Measurements from ENCODE around the gene FADS3. TPM values are rescaled to one million over a fixed set of nuclear protein-coding genes. Genes with fewer than 3 reads are reported as not detected.

FADS3 gene
- total RNA-seq, 1 experiment from 2014 or later: 50.0 TPM

- POLR2A ChIA-PET: interaction anchor here (6.5 kb wide), 1 partner anchor 17 kb away, joined by 66 read pairs; the partner anchor contains the start of gene FADS1
- ATAC-seq (no peak), DNase-seq (ENCODE audit: low spot score) (no peak)
- Mint-ChIP-seq H3K36me3 (peaks cover 7% of the 10 kb centered on the region), H3K27ac (peak overlapping the region; percentile 97), H3K4me1 (peaks cover 72% of the 10 kb centered on the region), H3K9me3 (no peaks in the 10 kb centered on the region), H3K4me3 (no peak overlapping the region; the same call in 1 of the 2 replicates), H3K27me3 (ENCODE audit: low read depth) (no peaks in the 10 kb centered on the region)
- TF ChIP-seq RORB (CRISPR knock-in tag; IDR thresholded peaks at IDR 0.05) (no peak), SMAD4 (CRISPR knock-in tag; IDR thresholded peaks at IDR 0.05) (no peak), EMX1 (CRISPR knock-in tag; IDR thresholded peaks at IDR 0.05) (no peak), FOXK1 (CRISPR knock-in tag; IDR thresholded peaks at IDR 0.05) (no peak), SMAD3 (CRISPR knock-in tag; IDR thresholded peaks at IDR 0.05; ENCODE audit: borderline replicate concordance) (no peak), SP1 (CRISPR knock-in tag; conservative IDR thresholded peaks at IDR 0.05) (no peak), NFATC4 (CRISPR knock-in tag; IDR thresholded peaks at IDR 0.05) (no peak), ATF1 (CRISPR knock-in tag; IDR thresholded peaks at IDR 0.05) (no peak), IRF2 (CRISPR knock-in tag; IDR thresholded peaks at IDR 0.05; ENCODE audit: borderline replicate concordance, low read depth) (no peak), STAT6 (CRISPR knock-in tag; conservative IDR thresholded peaks at IDR 0.05; ENCODE audit: low read depth) (no peak), ZNF423 (CRISPR knock-in tag; IDR thresholded peaks at IDR 0.05) (no peak), E2F5 (CRISPR knock-in tag; IDR thresholded peaks at IDR 0.05) (no peak), OVOL2 (CRISPR knock-in tag; IDR thresholded peaks at IDR 0.05; ENCODE audit: borderline replicate concordance) (no peak), HMGA2 (CRISPR knock-in tag; IDR thresholded peaks at IDR 0.05) (no peak), ARID4B (CRISPR knock-in tag; IDR thresholded peaks at IDR 0.05; ENCODE audit: borderline replicate concordance) (no peak)
- CTCF ChIA-PET: interaction anchor here (2.0 to 4.7 kb wide), 2 partner anchors 17 to 35 kb away, joined by 8 to 28 read pairs; no protein-coding TSS in a partner anchor
Observed at GRCh38 chr11:61832207-61832606, 59.1 kb downstream of the FADS3 start.

GRCh38 chr11:61830237-61831105 is 60.9 kb downstream of the FADS3 start:
- Mint-ChIP-seq H3K4me3 (peak overlapping the region; percentile 85), H3K27me3 (ENCODE audit: low read depth) (no peaks in the 10 kb centered on the region), H3K36me3 (no peaks in the 10 kb centered on the region; the same call in 1 of the 2 replicates), H3K27ac (peak overlapping the region; percentile 88), H3K4me1 (peaks cover 71% of the 10 kb centered on the region), H3K9me3 (no peaks in the 10 kb centered on the region)
- CTCF ChIA-PET: interaction anchor here (1.2 to 4.7 kb wide), 6 partner anchors 12 to 117 kb away, joined by 3 to 40 read pairs (median 8); partner anchors contain the start of gene FADS1
- POLR2A ChIA-PET: interaction anchor here (0.9 to 6.5 kb wide), 3 partner anchors 15 to 125 kb away, joined by 3 to 66 read pairs (median 5); partner anchors contain the start of genes FADS1, FEN1 and TMEM258
- DNase-seq (ENCODE audit: low spot score) (no peak), ATAC-seq (no peak)
- TF ChIP-seq ELF4 (CRISPR knock-in tag; IDR thresholded peaks at IDR 0.05; ENCODE audit: low read depth): no peak
- TF ChIP-seq CREB1 (CRISPR knock-in tag; IDR thresholded peaks at IDR 0.05): no peak
- no peak for TF ChIP-seq GRHL2 (CRISPR knock-in tag; IDR thresholded peaks at IDR 0.05; ENCODE audit: insufficient replicate concordance, severe bottlenecking)
- TF ChIP-seq E2F5 (CRISPR knock-in tag; IDR thresholded peaks at IDR 0.05): no peak
- TF ChIP-seq SMAD4 (CRISPR knock-in tag; IDR thresholded peaks at IDR 0.05): no peak
- TF ChIP-seq ZNF121 (CRISPR knock-in tag; IDR thresholded peaks at IDR 0.05): no peak
- no peak for TF ChIP-seq ERG (CRISPR knock-in tag; IDR thresholded peaks at IDR 0.05)
- TF ChIP-seq USF1 (CRISPR knock-in tag; IDR thresholded peaks at IDR 0.05): no peak
- TF ChIP-seq CDX4 (CRISPR knock-in tag; IDR thresholded peaks at IDR 0.05; ENCODE audit: borderline replicate concordance): no peak
